Gastrocnemius medialis (tissue), 4 donors: ENCODE results near the gene LRMDA.

ENCODE experiments used
- POLR2A ChIP-seq, 2 donors: fragments of 450-650 bp; IDR thresholded peaks; one replicate each; pipeline ENCODE4 v1.6.1; 2017; ENCODE audit warnings: antibody characterized with exemption in 2 of 2, mild to moderate bottlenecking in 2 of 2, moderate library complexity in 2 of 2
- TF ChIP-seq, protein P1 (sequence below), 5 experiments: fragments of 450-650 bp in 3 of 5; fragments of 200-600 bp in 2 of 5; sonication (generic) in 2 of 5; IDR thresholded peaks in 4 of 5; conservative IDR thresholded peaks in 1 of 5; 1 replicate in 4 of 5; 2 replicates in 1 of 5; pipeline ENCODE4 v1.5.1; 2016 to 2019; ENCODE audit warnings: antibody characterized with exemption in 5 of 5, mild to moderate bottlenecking in 3 of 5, moderate library complexity in 3 of 5

DNA sequence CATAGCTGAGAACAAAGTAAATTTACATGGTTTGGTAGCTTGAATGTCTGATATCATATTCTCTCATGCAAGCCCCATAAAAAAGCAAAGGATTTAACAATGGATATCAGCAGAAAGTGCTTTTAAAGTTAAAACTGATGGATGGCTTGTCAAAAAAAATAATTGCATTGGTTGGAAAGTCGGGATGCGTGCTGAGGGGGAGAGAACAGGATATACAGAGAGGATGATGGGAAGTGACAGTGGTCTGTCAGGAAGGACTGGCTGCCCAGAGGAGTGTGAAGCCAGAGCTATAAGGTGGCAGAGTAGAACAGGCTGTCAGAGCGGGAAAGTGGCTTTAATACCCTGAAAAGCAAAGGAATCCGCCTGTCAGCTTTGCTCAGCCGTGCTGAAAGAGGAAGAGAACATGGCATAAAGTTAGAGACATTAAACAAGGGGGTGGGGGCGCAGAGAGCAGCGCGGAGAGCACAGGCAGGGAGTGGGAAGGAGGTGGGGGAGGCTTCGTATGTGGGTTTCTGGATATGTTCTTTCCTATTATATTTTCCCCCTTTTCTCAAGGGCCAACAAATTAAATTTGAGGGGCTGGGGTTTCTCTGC is 493.0 kb downstream of the LRMDA start:
- TF ChIP-seq, protein P1, sequence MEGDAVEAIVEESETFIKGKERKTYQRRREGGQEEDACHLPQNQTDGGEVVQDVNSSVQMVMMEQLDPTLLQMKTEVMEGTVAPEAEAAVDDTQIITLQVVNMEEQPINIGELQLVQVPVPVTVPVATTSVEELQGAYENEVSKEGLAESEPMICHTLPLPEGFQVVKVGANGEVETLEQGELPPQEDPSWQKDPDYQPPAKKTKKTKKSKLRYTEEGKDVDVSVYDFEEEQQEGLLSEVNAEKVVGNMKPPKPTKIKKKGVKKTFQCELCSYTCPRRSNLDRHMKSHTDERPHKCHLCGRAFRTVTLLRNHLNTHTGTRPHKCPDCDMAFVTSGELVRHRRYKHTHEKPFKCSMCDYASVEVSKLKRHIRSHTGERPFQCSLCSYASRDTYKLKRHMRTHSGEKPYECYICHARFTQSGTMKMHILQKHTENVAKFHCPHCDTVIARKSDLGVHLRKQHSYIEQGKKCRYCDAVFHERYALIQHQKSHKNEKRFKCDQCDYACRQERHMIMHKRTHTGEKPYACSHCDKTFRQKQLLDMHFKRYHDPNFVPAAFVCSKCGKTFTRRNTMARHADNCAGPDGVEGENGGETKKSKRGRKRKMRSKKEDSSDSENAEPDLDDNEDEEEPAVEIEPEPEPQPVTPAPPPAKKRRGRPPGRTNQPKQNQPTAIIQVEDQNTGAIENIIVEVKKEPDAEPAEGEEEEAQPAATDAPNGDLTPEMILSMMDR (IDR thresholded peaks at IDR 0.05 in 4 of 5, conservative IDR thresholded peaks at IDR 0.05 in 1 of 5) = no peak
- no peak for TF ChIP-seq POLR2A (IDR thresholded peaks at IDR 0.05)
